SK-N-SH treated with all-trans-retinoic acid at 6 μM for 48 hours (cell line): ENCODE results near the gene NYAP2.

ENCODE experiments used
- ATAC-seq: fragments of 200-7000 bp; cut with Tn5 transposase; 3 replicates; pipeline ENCODE4 v1.9.1; 2020; ENCODE audit warnings: mild to moderate bottlenecking, moderate library complexity
- ARNTL ChIP-seq: fragments of 450-650 bp; formaldehyde crosslinking; IDR thresholded peaks from 2 replicates; pipeline ENCODE4 v1.5.0; 2020; ENCODE audit warnings: low read depth, mild to moderate bottlenecking, moderate library complexity, borderline replicate concordance
- BACH2 ChIP-seq: fragments of 250-450 bp; sonication (Bioruptor Pico); IDR thresholded peaks from 2 replicates; pipeline ENCODE4 v1.9.0; 2021; ENCODE audit warnings: mild to moderate bottlenecking, borderline replicate concordance
- CSDC2 ChIP-seq: fragments of 250-450 bp; sonication (Bioruptor Pico); IDR thresholded peaks from 2 replicates; pipeline ENCODE4 v1.5.0; 2020; ENCODE audit warnings: mild to moderate bottlenecking, moderate library complexity
- ESRRG ChIP-seq: fragments of 250-450 bp; sonication (Bioruptor Pico); IDR thresholded peaks from 2 replicates; pipeline ENCODE4 v1.6.1; 2021; ENCODE audit warnings: mild to moderate bottlenecking
- GLIS3 ChIP-seq: fragments of 250-450 bp; sonication (Bioruptor Pico); IDR thresholded peaks from 2 replicates; pipeline ENCODE4 v1.5.0; 2020; ENCODE audit warnings: mild to moderate bottlenecking, moderate library complexity
- ISL1 ChIP-seq: fragments of 250-450 bp; sonication (Bioruptor Pico); IDR thresholded peaks from 2 replicates; pipeline ENCODE4 v2.1.2; 2022; ENCODE audit warnings: mild to moderate bottlenecking, moderate library complexity
- OSR1 ChIP-seq: fragments of 250-450 bp; sonication (Bioruptor Pico); IDR thresholded peaks from 2 replicates; pipeline ENCODE4 v1.8.0; 2022; ENCODE audit warnings: moderate library complexity, mild to moderate bottlenecking, inconsistent platforms
- POU6F1 ChIP-seq: fragments of 250-450 bp; sonication (Bioruptor Pico); IDR thresholded peaks from 2 replicates; pipeline ENCODE4 v1.8.0; 2021; ENCODE audit warnings: low read depth, mild to moderate bottlenecking, moderate library complexity, borderline replicate concordance
- PPARA ChIP-seq: fragments of 250-450 bp; sonication (Bioruptor Pico); IDR thresholded peaks from 2 replicates; pipeline ENCODE4 v1.5.0; 2020; ENCODE audit warnings: mild to moderate bottlenecking, borderline replicate concordance
- RARB ChIP-seq: fragments of 250-450 bp; sonication (Bioruptor Pico); IDR thresholded peaks from 2 replicates; pipeline ENCODE4 v1.8.0; 2021; ENCODE audit warnings: mild to moderate bottlenecking, moderate library complexity
- TCF4 ChIP-seq: fragments of 250-450 bp; sonication (Bioruptor Pico); IDR thresholded peaks from 2 replicates; pipeline ENCODE4 v1.8.0; 2021; ENCODE audit warnings: mild to moderate bottlenecking, moderate library complexity, borderline replicate concordance
- TSHZ2 ChIP-seq: fragments of 250-450 bp; sonication (Bioruptor Pico); IDR thresholded peaks from 2 replicates; pipeline ENCODE4 v1.5.0; 2020; ENCODE audit warnings: mild to moderate bottlenecking, moderate library complexity
- ZC3H10 ChIP-seq: fragments of 250-450 bp; sonication (Bioruptor Pico); IDR thresholded peaks from 2 replicates; pipeline ENCODE4 v1.5.1; 2021; ENCODE audit warnings: mild to moderate bottlenecking, moderate library complexity
- ZFP3 ChIP-seq: fragments of 250-450 bp; sonication (Bioruptor Pico); IDR thresholded peaks from 2 replicates; pipeline ENCODE4 v1.5.0; 2020; ENCODE audit warnings: mild to moderate bottlenecking, moderate library complexity
- ZFP30 ChIP-seq: fragments of 450-650 bp; formaldehyde crosslinking; IDR thresholded peaks from 2 replicates; pipeline ENCODE4 v1.5.0; 2022; ENCODE audit warnings: mild to moderate bottlenecking, moderate library complexity
- ZNF565 ChIP-seq: fragments of 450-650 bp; formaldehyde crosslinking; conservative IDR thresholded peaks from 2 replicates; pipeline ENCODE4 v1.5.0; 2020; ENCODE audit warnings: low read depth, mild to moderate bottlenecking, moderate library complexity
- ZNF70 ChIP-seq: fragments of 450-650 bp; formaldehyde crosslinking; IDR thresholded peaks from 2 replicates; pipeline ENCODE4 v1.5.0; 2020; ENCODE audit warnings: mild to moderate bottlenecking, moderate library complexity
- ZNF8 ChIP-seq: fragments of 450-650 bp; formaldehyde crosslinking; IDR thresholded peaks from 2 replicates; pipeline ENCODE4 v1.5.0; 2020; ENCODE audit warnings: mild to moderate bottlenecking, moderate library complexity
- TF ChIP-seq, protein P1 (sequence below): fragments of 250-450 bp; sonication (Bioruptor Pico); IDR thresholded peaks from 2 replicates; pipeline ENCODE4 v1.5.1; 2020; ENCODE audit warnings: low read depth, mild to moderate bottlenecking, moderate library complexity
- TF ChIP-seq, protein P2 (sequence below): fragments of 250-450 bp; sonication (Bioruptor Pico); IDR thresholded peaks from 2 replicates; pipeline ENCODE4 v1.8.0; 2020; ENCODE audit warnings: mild to moderate bottlenecking, moderate library complexity, borderline replicate concordance
- TF ChIP-seq, protein P3 (sequence below): fragments of 250-450 bp; sonication (Bioruptor Pico); IDR thresholded peaks from 2 replicates; pipeline ENCODE4 v1.5.1; 2021; ENCODE audit warnings: mild to moderate bottlenecking, moderate library complexity

NYAP2 gene

DNA sequence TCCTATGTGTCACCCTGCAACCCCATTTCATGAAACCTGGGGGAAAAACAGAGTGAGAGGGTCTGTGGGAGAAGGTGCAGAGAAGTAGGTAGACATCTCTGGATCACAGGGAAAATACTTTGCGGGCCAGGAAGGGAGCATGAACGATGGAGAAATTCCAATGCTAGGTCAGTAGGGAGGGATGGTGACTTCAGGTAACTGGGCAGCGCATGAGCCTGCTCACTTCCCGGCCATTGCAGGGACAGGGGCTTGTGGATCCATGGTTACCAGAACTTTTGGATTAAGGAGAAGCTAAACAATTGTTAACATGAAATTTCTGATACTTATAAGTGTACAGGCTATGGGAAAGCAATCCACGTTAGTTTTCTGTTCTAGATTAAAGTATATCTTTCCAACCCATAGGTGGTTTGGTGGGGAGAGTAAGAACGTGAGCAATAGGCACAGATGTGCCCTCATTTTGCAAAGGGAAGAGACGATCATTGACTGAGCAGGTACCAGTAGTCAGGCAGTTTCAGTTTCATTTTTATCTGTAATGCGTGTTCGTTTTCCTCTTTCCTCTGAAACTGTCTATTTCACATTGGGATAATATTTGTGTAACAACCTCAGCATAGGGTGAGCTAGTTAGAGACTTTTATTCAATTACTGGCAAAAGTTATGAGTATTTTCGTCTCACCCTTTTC is 65.0 kb downstream of the NYAP2 start:
- ATAC-seq: no peak
- TF ChIP-seq ZC3H10 (CRISPR knock-in tag) (no peak), ZFP3 (CRISPR knock-in tag) (no peak), ZNF70 (no peak), RARB (CRISPR knock-in tag) (no peak), GLIS3 (CRISPR knock-in tag) (no peak), BACH2 (CRISPR knock-in tag) (no peak), ZNF8 (CRISPR knock-in tag) (no peak), TSHZ2 (CRISPR knock-in tag) (no peak), ZNF565 (CRISPR knock-in tag) (no peak), POU6F1 (CRISPR knock-in tag) (no peak), ZFP30 (CRISPR knock-in tag) (no peak), ARNTL (no peak), OSR1 (CRISPR knock-in tag) (no peak), CSDC2 (CRISPR knock-in tag) (no peak), PPARA (CRISPR knock-in tag) (no peak), ISL1 (CRISPR knock-in tag) (no peak), ESRRG (CRISPR knock-in tag) (no peak)
- TF ChIP-seq, protein P1, sequence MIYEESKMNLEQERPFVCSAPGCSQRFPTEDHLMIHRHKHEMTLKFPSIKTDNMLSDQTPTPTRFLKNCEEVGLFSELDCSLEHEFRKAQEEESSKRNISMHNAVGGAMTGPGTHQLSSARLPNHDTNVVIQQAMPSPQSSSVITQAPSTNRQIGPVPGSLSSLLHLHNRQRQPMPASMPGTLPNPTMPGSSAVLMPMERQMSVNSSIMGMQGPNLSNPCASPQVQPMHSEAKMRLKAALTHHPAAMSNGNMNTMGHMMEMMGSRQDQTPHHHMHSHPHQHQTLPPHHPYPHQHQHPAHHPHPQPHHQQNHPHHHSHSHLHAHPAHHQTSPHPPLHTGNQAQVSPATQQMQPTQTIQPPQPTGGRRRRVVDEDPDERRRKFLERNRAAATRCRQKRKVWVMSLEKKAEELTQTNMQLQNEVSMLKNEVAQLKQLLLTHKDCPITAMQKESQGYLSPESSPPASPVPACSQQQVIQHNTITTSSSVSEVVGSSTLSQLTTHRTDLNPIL (CRISPR knock-in tag): no peak
- TF ChIP-seq, protein P2, sequence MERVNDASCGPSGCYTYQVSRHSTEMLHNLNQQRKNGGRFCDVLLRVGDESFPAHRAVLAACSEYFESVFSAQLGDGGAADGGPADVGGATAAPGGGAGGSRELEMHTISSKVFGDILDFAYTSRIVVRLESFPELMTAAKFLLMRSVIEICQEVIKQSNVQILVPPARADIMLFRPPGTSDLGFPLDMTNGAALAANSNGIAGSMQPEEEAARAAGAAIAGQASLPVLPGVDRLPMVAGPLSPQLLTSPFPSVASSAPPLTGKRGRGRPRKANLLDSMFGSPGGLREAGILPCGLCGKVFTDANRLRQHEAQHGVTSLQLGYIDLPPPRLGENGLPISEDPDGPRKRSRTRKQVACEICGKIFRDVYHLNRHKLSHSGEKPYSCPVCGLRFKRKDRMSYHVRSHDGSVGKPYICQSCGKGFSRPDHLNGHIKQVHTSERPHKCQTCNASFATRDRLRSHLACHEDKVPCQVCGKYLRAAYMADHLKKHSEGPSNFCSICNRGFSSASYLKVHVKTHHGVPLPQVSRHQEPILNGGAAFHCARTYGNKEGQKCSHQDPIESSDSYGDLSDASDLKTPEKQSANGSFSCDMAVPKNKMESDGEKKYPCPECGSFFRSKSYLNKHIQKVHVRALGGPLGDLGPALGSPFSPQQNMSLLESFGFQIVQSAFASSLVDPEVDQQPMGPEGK (CRISPR knock-in tag): no peak
- TF ChIP-seq, protein P3, sequence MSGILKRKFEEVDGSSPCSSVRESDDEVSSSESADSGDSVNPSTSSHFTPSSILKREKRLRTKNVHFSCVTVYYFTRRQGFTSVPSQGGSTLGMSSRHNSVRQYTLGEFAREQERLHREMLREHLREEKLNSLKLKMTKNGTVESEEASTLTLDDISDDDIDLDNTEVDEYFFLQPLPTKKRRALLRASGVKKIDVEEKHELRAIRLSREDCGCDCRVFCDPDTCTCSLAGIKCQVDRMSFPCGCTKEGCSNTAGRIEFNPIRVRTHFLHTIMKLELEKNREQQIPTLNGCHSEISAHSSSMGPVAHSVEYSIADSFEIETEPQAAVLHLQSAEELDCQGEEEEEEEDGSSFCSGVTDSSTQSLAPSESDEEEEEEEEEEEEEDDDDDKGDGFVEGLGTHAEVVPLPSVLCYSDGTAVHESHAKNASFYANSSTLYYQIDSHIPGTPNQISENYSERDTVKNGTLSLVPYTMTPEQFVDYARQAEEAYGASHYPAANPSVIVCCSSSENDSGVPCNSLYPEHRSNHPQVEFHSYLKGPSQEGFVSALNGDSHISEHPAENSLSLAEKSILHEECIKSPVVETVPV: no peak

DNA sequence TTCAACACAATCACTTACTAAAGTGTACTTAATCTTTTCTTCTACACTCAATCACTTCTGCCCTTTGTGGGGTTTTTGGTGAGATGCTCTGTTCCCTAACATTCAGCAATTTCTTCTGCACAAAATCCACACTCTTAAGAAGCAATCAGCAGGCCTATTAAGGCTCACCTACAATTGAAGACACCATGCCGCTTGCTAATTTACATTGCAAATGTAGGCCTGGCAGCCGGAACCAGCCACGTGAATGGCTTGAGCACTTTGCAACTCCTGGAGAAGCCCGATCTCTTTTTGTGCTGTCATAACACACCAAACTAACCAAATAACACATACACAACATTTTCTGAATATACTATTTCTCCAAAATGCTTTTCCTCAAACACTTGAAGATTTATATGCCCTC is 66.3 kb downstream of the NYAP2 start:
- no peak for ATAC-seq
- TF ChIP-seq GLIS3 (CRISPR knock-in tag) (no peak), ZFP3 (CRISPR knock-in tag) (no peak), TCF4 (no peak), TSHZ2 (CRISPR knock-in tag) (no peak), POU6F1 (CRISPR knock-in tag) (no peak), ZC3H10 (CRISPR knock-in tag) (no peak), ZNF70 (no peak), RARB (CRISPR knock-in tag) (no peak), ZNF8 (CRISPR knock-in tag) (no peak), ARNTL (no peak)
- TF ChIP-seq, protein P2 (CRISPR knock-in tag): no peak
- TF ChIP-seq, protein P3: no peak
